HG02981 (cell line): ENCODE results near the gene SPATS2L.

ENCODE experiments used
- ATAC-seq: cut with Tn5 transposase; IDR thresholded peaks from one replicate; pipeline ENCODE4 v1.9.1; 2021; ENCODE audit warnings: mild to moderate bottlenecking, moderate library complexity; ENCODE audit not compliant: unreplicated experiment

The SPATS2L gene

GRCh38 chr2:200345975-200346374 lies 39.5 kb downstream of the SPATS2L start:
- ATAC-seq = no peak

GRCh38 chr2:200347301-200347700 lies 40.8 kb downstream of the SPATS2L start:
- ATAC-seq = no peak

- no peak for ATAC-seq
Measured at GRCh38 chr2:200348897-200349563, 42.5 kb downstream of the SPATS2L start.

- ATAC-seq = no peak
Measured at GRCh38 chr2:200349868-200350267, 43.4 kb downstream of the SPATS2L start.

- no peak for ATAC-seq
Measured at GRCh38 chr2:200350850-200351285, 44.4 kb downstream of the SPATS2L start.

GRCh38 chr2:200351815-200352214 lies 45.3 kb downstream of the SPATS2L start:
- no peak for ATAC-seq

GRCh38 chr2:200352636-200353035 lies 46.1 kb downstream of the SPATS2L start:
- ATAC-seq = no peak

GRCh38 chr2:200353120-200353519 lies 46.6 kb downstream of the SPATS2L start:
- ATAC-seq = no peak

- no peak for ATAC-seq
Measured at GRCh38 chr2:200353874-200354273, 47.4 kb downstream of the SPATS2L start.

GRCh38 chr2:200354833-200355751 lies 48.6 kb downstream of the SPATS2L start:
- no peak for ATAC-seq

GRCh38 chr2:200356321-200356720 lies 49.8 kb downstream of the SPATS2L start:
- no peak for ATAC-seq

- no peak for ATAC-seq
Measured at GRCh38 chr2:200356857-200357384, 50.4 kb downstream of the SPATS2L start.

- ATAC-seq = no peak
Measured at GRCh38 chr2:200357845-200358244, 51.4 kb downstream of the SPATS2L start.

GRCh38 chr2:200359552-200359951 lies 53.1 kb downstream of the SPATS2L start:
- ATAC-seq = no peak

- ATAC-seq = no peak
Measured at GRCh38 chr2:200360364-200360763, 53.9 kb downstream of the SPATS2L start.

GRCh38 chr2:200362202-200362917 lies 55.9 kb downstream of the SPATS2L start:
- no peak for ATAC-seq

GRCh38 chr2:200363279-200363678 lies 56.8 kb downstream of the SPATS2L start:
- no peak for ATAC-seq

GRCh38 chr2:200364142-200364541 lies 57.6 kb downstream of the SPATS2L start:
- ATAC-seq = no peak

GRCh38 chr2:200364620-200365019 lies 58.1 kb downstream of the SPATS2L start:
- ATAC-seq = no peak

- ATAC-seq = no peak
Measured at GRCh38 chr2:200365209-200365608, 58.7 kb downstream of the SPATS2L start.

- no peak for ATAC-seq
Measured at GRCh38 chr2:200367155-200367554, 60.7 kb downstream of the SPATS2L start.
